ENCODE data around the gene TCF12.

TCF12 gene

GRCh38 chr15:57255751-57256341 lies 337.4 kb downstream of the TCF12 start:
- DNase-seq (ENCODE audit: low spot score): no peak

- DNase-seq (ENCODE audit: low spot score): no peak
These were observed 338.5 kb downstream of the TCF12 start for GRCh38 chr15:57256939-57257338.

- DNase-seq (ENCODE audit: low spot score): no peak
These were observed 341.2 kb downstream of the TCF12 start for GRCh38 chr15:57259568-57260040.

GRCh38 chr15:57263520-57263919 lies 345.1 kb downstream of the TCF12 start:
- DNase-seq (ENCODE audit: low spot score): no peak

- DNase-seq (ENCODE audit: low spot score): no peak
These were observed 354.4 kb downstream of the TCF12 start for GRCh38 chr15:57272771-57273357.

- DNase-seq (ENCODE audit: low spot score): no peak
These were observed 355.0 kb downstream of the TCF12 start for GRCh38 chr15:57273402-57273801.

GRCh38 chr15:57278439-57278838 lies 360.0 kb downstream of the TCF12 start:
- DNase-seq (ENCODE audit: low spot score): no peak

- DNase-seq (ENCODE audit: low spot score): no peak
These were observed 362.0 kb downstream of the TCF12 start for GRCh38 chr15:57280464-57280863.

- no peak for DNase-seq (ENCODE audit: low spot score)
These were observed 362.9 kb downstream of the TCF12 start for GRCh38 chr15:57281321-57281720.

GRCh38 chr15:57282686-57283085 lies 364.2 kb downstream of the TCF12 start:
- no peak for DNase-seq (ENCODE audit: low spot score)

GRCh38 chr15:57283774-57284503 lies 365.5 kb downstream of the TCF12 start:
- DNase-seq (ENCODE audit: low spot score): no peak

- DNase-seq (ENCODE audit: low spot score): no peak
These were observed 366.1 kb downstream of the TCF12 start for GRCh38 chr15:57284535-57284934.

- DNase-seq (ENCODE audit: low spot score): no peak
These were observed 366.9 kb downstream of the TCF12 start for GRCh38 chr15:57285386-57285785.

GRCh38 chr15:57286446-57287122 lies 368.1 kb downstream of the TCF12 start:
- DNase-seq (ENCODE audit: low spot score): no peak

GRCh38 chr15:57287123-57287521 lies 368.7 kb downstream of the TCF12 start:
- DNase-seq (ENCODE audit: low spot score): no peak

GRCh38 chr15:57288926-57289580 lies 370.6 kb downstream of the TCF12 start:
- DNase-seq (ENCODE audit: low spot score): no peak

GRCh38 chr15:57290187-57290586 lies 371.7 kb downstream of the TCF12 start:
- no peak for DNase-seq (ENCODE audit: low spot score)

GRCh38 chr15:57290826-57291225 lies 372.4 kb downstream of the TCF12 start:
- DNase-seq (ENCODE audit: low spot score): no peak

- no peak for DNase-seq (ENCODE audit: low spot score)
These were observed 378.2 kb downstream of the TCF12 start for GRCh38 chr15:57296473-57297162.

- DNase-seq (ENCODE audit: low spot score): no peak
These were observed 378.7 kb downstream of the TCF12 start for GRCh38 chr15:57297163-57297593.

GRCh38 chr15:57297630-57298029 lies 379.2 kb downstream of the TCF12 start:
- no peak for DNase-seq (ENCODE audit: low spot score)

GRCh38 chr15:57298204-57298603 lies 379.8 kb downstream of the TCF12 start:
- DNase-seq (ENCODE audit: low spot score): no peak
